Colonic mucosa (tissue), 4 donors: ENCODE results near the gene ACOX2. TPM values are rescaled to one million over a fixed set of nuclear protein-coding genes. Genes with fewer than 3 reads are reported as not detected.

Experiments used
- DNase-seq: peaks from one replicate; pipeline ENCODE4 v3.0.0-alpha.2; 2020
- H3K27ac ChIP-seq: fragments of 200-600 bp; one replicate; pipeline ENCODE4 v1.8.0; 2021
- H3K27me3 ChIP-seq: fragments of 200-600 bp; one replicate; pipeline ENCODE4 v1.8.0; 2021
- H3K36me3 ChIP-seq: fragments of 200-600 bp; one replicate; pipeline ENCODE4 v1.8.0; 2021
- H3K4me1 ChIP-seq: fragments of 200-600 bp; one replicate; pipeline ENCODE4 v1.8.0; 2021; ENCODE audit warnings: mild to moderate bottlenecking
- H3K4me3 ChIP-seq: fragments of 200-600 bp; one replicate; pipeline ENCODE4 v1.8.0; 2021
- H3K9ac ChIP-seq, 2 donors: one replicate each; pipeline ENCODE4 v1.7.0; 2013; ENCODE audit warnings: control low read depth in 2 of 2, low read depth in 2 of 2, low read length in 2 of 2
- H3K9me3 ChIP-seq: fragments of 200-600 bp; one replicate; pipeline ENCODE4 v1.8.0; 2021
- CTCF ChIP-seq: fragments of 200-600 bp; IDR thresholded peaks from one replicate; pipeline ENCODE4 v1.8.0; 2022; ENCODE audit warnings: antibody characterized with exemption, mild to moderate bottlenecking
- intact Hi-C: fragments of 100-400 bp; cut with DNase I; formaldehyde crosslinking; loops from one replicate; pipeline ENCODE4 v1.14.1; 2022
- total RNA-seq, 2 donors: library from RNA; stranded (reverse); fragmentation: NEBNext Ultra II Directional in 1 of 2; extraction: Animal tissue kit (Norgen Biotek cat#: 25700) in 1 of 2; gene quantifications; one replicate each; pipeline ENCODE4 v1.2.1, GENCODE V29; 2021
- donor health status: healthy.
- donor health status: DM: no; HTN: no; CAD: no.
- donor health status: DM: no; HTN: no; CAD: no.

The ACOX2 gene
- total RNA-seq, 2 donors from 2014 or later, result 14.6 to 22.4 TPM

- DNase-seq, result no peak
- H3K4me1 ChIP-seq, result no peaks in the 10 kb centered on the region
- TF ChIP-seq CTCF, result no peak
- no peak overlapping the region for H3K9ac ChIP-seq
- no peaks in the 10 kb centered on the region for H3K9me3 ChIP-seq
- H3K27me3 ChIP-seq, result peaks cover under 1% of the 10 kb centered on the region
- intact Hi-C loops, result no loop called here
- H3K27ac ChIP-seq, result no peak overlapping the region
- H3K4me3 ChIP-seq, result no peak overlapping the region
- H3K36me3 ChIP-seq, result no peaks in the 10 kb centered on the region
These were observed 43.9 kb upstream of the ACOX2 start for GRCh38 chr3:58580826-58581327.

- Histone ChIP-seq H3K9ac (no peak overlapping the region), H3K4me1 (no peaks in the 10 kb centered on the region), H3K4me3 (no peak overlapping the region), H3K9me3 (no peaks in the 10 kb centered on the region), H3K27ac (no peak overlapping the region), H3K36me3 (no peaks in the 10 kb centered on the region), H3K27me3 (no peaks in the 10 kb centered on the region)
- TF ChIP-seq CTCF, result no peak
- intact Hi-C loops, result no loop called here
- DNase-seq, result no peak
These were observed 41.9 kb upstream of the ACOX2 start for GRCh38 chr3:58578873-58579272.

GRCh38 chr3:58577269-58577821 is 40.4 kb upstream of the ACOX2 start, which contains the start of gene FAM107A:
Gene FAM107A (minus strand): TSS chr3:58577391. CDS start chr3:58569860, 7,531 bp downstream.
- no peaks in the 10 kb centered on the region for H3K4me1 ChIP-seq
- DNase-seq, result peak; percentile 42
- H3K27ac ChIP-seq, result peak within 1 kb of the TSS; percentile 32
- peak; percentile 17 for TF ChIP-seq CTCF
- H3K9me3 ChIP-seq, result no peaks in the 10 kb centered on the region
- intact Hi-C loops, result no loop called here
- H3K4me3 ChIP-seq, result no peak within 1 kb of the TSS
- peak within 1 kb of the TSS; percentile 19 to 31 for H3K9ac ChIP-seq
- H3K36me3 ChIP-seq, result no peaks in the 10 kb centered on the region
- H3K27me3 ChIP-seq, result no peaks in the 10 kb centered on the region

- no peak for DNase-seq
- Histone ChIP-seq H3K27me3 (no peaks in the 10 kb centered on the region), H3K4me1 (no peaks in the 10 kb centered on the region), H3K9ac (peak overlapping the region; percentile 19 to 31), H3K36me3 (no peaks in the 10 kb centered on the region), H3K9me3 (no peaks in the 10 kb centered on the region), H3K4me3 (no peak overlapping the region), H3K27ac (no peak overlapping the region)
- intact Hi-C loops, result no loop called here
- no peak for TF ChIP-seq CTCF
These were observed 39.7 kb upstream of the ACOX2 start for GRCh38 chr3:58576716-58577115.

- Histone ChIP-seq H3K27me3 (no peaks in the 10 kb centered on the region), H3K4me3 (no peak overlapping the region), H3K4me1 (no peaks in the 10 kb centered on the region), H3K27ac (no peak overlapping the region), H3K9me3 (no peaks in the 10 kb centered on the region), H3K36me3 (no peaks in the 10 kb centered on the region), H3K9ac (no peak overlapping the region)
- DNase-seq, result no peak
- TF ChIP-seq CTCF, result no peak
- intact Hi-C loops, result no loop called here
These were observed 39.1 kb upstream of the ACOX2 start for GRCh38 chr3:58575971-58576652.
